Measurements from ENCODE around the gene SRP72.

The SRP72 gene

GRCh38 chr4:56467284-56468096, at the start of gene SRP72:
Gene SRP72, plus strand, starts transcription at chr4:56467617. Its CDS starts 19 bp downstream, at chr4:56467636.
- peak; percentile 25 for DNase-seq (ENCODE audit: low read depth, low spot score)
- H3K36me3 ChIP-seq (ENCODE audit: control insufficient read depth, insufficient read depth, low read length) = peaks cover 3% of the 10 kb centered on the region; the same call in 1 of the 2 replicates
- H3K9me3 ChIP-seq (ENCODE audit: control insufficient read depth, insufficient read depth, low read length) = no peaks in the 10 kb centered on the region
- H3K27ac ChIP-seq (ENCODE audit: low read length) = no peak within 1 kb of the TSS
- no peaks in the 10 kb centered on the region for H3K4me1 ChIP-seq (ENCODE audit: control insufficient read depth, insufficient read depth, low read length)
- H3K27me3 ChIP-seq (ENCODE audit: control insufficient read depth, insufficient read depth, low read length) = no peaks in the 10 kb centered on the region
- peak within 1 kb of the TSS; percentile 96 for H3K4me3 ChIP-seq (ENCODE audit: low read length)
- no CpG with 5 or more reads among the region's 62 CpGs for WGBS (ENCODE audit: insufficient coverage, insufficient read length)

- WGBS (ENCODE audit: insufficient coverage, insufficient read length) = no CpG with 5 or more reads among the region's 5 CpGs
- Histone ChIP-seq H3K27ac (ENCODE audit: low read length) (no peak overlapping the region), H3K36me3 (ENCODE audit: control insufficient read depth, insufficient read depth, low read length) (no peaks in the 10 kb centered on the region), H3K27me3 (ENCODE audit: control insufficient read depth, insufficient read depth, low read length) (no peaks in the 10 kb centered on the region), H3K9me3 (ENCODE audit: control insufficient read depth, insufficient read depth, low read length) (no peaks in the 10 kb centered on the region), H3K4me1 (ENCODE audit: control insufficient read depth, insufficient read depth, low read length) (no peaks in the 10 kb centered on the region; the same call in 1 of the 2 replicates), H3K4me3 (ENCODE audit: low read length) (no peak overlapping the region)
- DNase-seq (ENCODE audit: low read depth, low spot score) = no peak
Measured at GRCh38 chr4:56424176-56424575, 43.2 kb upstream of the SRP72 start.

GRCh38 chr4:56424697-56425514, 42.5 kb upstream of the SRP72 start:
- Histone ChIP-seq H3K4me1 (ENCODE audit: control insufficient read depth, insufficient read depth, low read length) (no peaks in the 10 kb centered on the region; the same call in 1 of the 2 replicates), H3K27ac (ENCODE audit: low read length) (no peak overlapping the region), H3K36me3 (ENCODE audit: control insufficient read depth, insufficient read depth, low read length) (no peaks in the 10 kb centered on the region), H3K4me3 (ENCODE audit: low read length) (no peak overlapping the region), H3K27me3 (ENCODE audit: control insufficient read depth, insufficient read depth, low read length) (no peaks in the 10 kb centered on the region), H3K9me3 (ENCODE audit: control insufficient read depth, insufficient read depth, low read length) (no peaks in the 10 kb centered on the region)
- no peak for DNase-seq (ENCODE audit: low read depth, low spot score)
- WGBS (ENCODE audit: insufficient coverage, insufficient read length) = no CpG with 5 or more reads among the region's 5 CpGs

GRCh38 chr4:56425518-56425917, 41.9 kb upstream of the SRP72 start:
- Histone ChIP-seq H3K4me3 (ENCODE audit: low read length) (no peak overlapping the region), H3K4me1 (ENCODE audit: control insufficient read depth, insufficient read depth, low read length) (no peaks in the 10 kb centered on the region; the same call in 1 of the 2 replicates), H3K9me3 (ENCODE audit: control insufficient read depth, insufficient read depth, low read length) (no peaks in the 10 kb centered on the region), H3K27me3 (ENCODE audit: control insufficient read depth, insufficient read depth, low read length) (no peaks in the 10 kb centered on the region), H3K36me3 (ENCODE audit: control insufficient read depth, insufficient read depth, low read length) (no peaks in the 10 kb centered on the region), H3K27ac (ENCODE audit: low read length) (no peak overlapping the region)
- no CpG with 5 or more reads among the region's 3 CpGs for WGBS (ENCODE audit: insufficient coverage, insufficient read length)
- DNase-seq (ENCODE audit: low read depth, low spot score) = no peak

- Histone ChIP-seq H3K27ac (ENCODE audit: low read length) (no peak overlapping the region), H3K36me3 (ENCODE audit: control insufficient read depth, insufficient read depth, low read length) (no peaks in the 10 kb centered on the region), H3K4me3 (ENCODE audit: low read length) (no peak overlapping the region), H3K4me1 (ENCODE audit: control insufficient read depth, insufficient read depth, low read length) (no peaks in the 10 kb centered on the region), H3K9me3 (ENCODE audit: control insufficient read depth, insufficient read depth, low read length) (no peaks in the 10 kb centered on the region), H3K27me3 (ENCODE audit: control insufficient read depth, insufficient read depth, low read length) (no peaks in the 10 kb centered on the region)
- no CpG with 5 or more reads among the region's 6 CpGs for WGBS (ENCODE audit: insufficient coverage, insufficient read length)
- no peak for DNase-seq (ENCODE audit: low read depth, low spot score)
Measured at GRCh38 chr4:56426273-56426672, 41.1 kb upstream of the SRP72 start.

- H3K27ac ChIP-seq (ENCODE audit: low read length) = no peak overlapping the region
- WGBS (ENCODE audit: insufficient coverage, insufficient read length) = no CpG with 5 or more reads among the region's 1 CpG
- H3K9me3 ChIP-seq (ENCODE audit: control insufficient read depth, insufficient read depth, low read length) = no peaks in the 10 kb centered on the region
- H3K36me3 ChIP-seq (ENCODE audit: control insufficient read depth, insufficient read depth, low read length) = no peaks in the 10 kb centered on the region
- H3K4me1 ChIP-seq (ENCODE audit: control insufficient read depth, insufficient read depth, low read length) = no peaks in the 10 kb centered on the region
- no peak overlapping the region for H3K4me3 ChIP-seq (ENCODE audit: low read length)
- H3K27me3 ChIP-seq (ENCODE audit: control insufficient read depth, insufficient read depth, low read length) = no peaks in the 10 kb centered on the region
- no peak for DNase-seq (ENCODE audit: low read depth, low spot score)
Measured at GRCh38 chr4:56427179-56427578, 40.2 kb upstream of the SRP72 start.

- Histone ChIP-seq H3K4me3 (ENCODE audit: low read length) (no peak overlapping the region), H3K9me3 (ENCODE audit: control insufficient read depth, insufficient read depth, low read length) (no peaks in the 10 kb centered on the region), H3K36me3 (ENCODE audit: control insufficient read depth, insufficient read depth, low read length) (no peaks in the 10 kb centered on the region), H3K27me3 (ENCODE audit: control insufficient read depth, insufficient read depth, low read length) (no peaks in the 10 kb centered on the region), H3K27ac (ENCODE audit: low read length) (no peak overlapping the region), H3K4me1 (ENCODE audit: control insufficient read depth, insufficient read depth, low read length) (no peaks in the 10 kb centered on the region)
- WGBS (ENCODE audit: insufficient coverage, insufficient read length) = no CpG with 5 or more reads among the region's 2 CpGs
- no peak for DNase-seq (ENCODE audit: low read depth, low spot score)
Measured at GRCh38 chr4:56430203-56430602, 37.2 kb upstream of the SRP72 start.

GRCh38 chr4:56433280-56433679, 34.1 kb upstream of the SRP72 start:
- Histone ChIP-seq H3K27me3 (ENCODE audit: control insufficient read depth, insufficient read depth, low read length) (no peaks in the 10 kb centered on the region), H3K9me3 (ENCODE audit: control insufficient read depth, insufficient read depth, low read length) (no peaks in the 10 kb centered on the region), H3K36me3 (ENCODE audit: control insufficient read depth, insufficient read depth, low read length) (no peaks in the 10 kb centered on the region), H3K4me3 (ENCODE audit: low read length) (no peak overlapping the region; the same call in 1 of the 2 replicates), H3K27ac (ENCODE audit: low read length) (no peak overlapping the region), H3K4me1 (ENCODE audit: control insufficient read depth, insufficient read depth, low read length) (no peaks in the 10 kb centered on the region)
- no peak for DNase-seq (ENCODE audit: low read depth, low spot score)

- no CpG with 5 or more reads among the region's 15 CpGs for WGBS (ENCODE audit: insufficient coverage, insufficient read length)
- no peaks in the 10 kb centered on the region for H3K27me3 ChIP-seq (ENCODE audit: control insufficient read depth, insufficient read depth, low read length)
- DNase-seq (ENCODE audit: low read depth, low spot score) = no peak
Measured at GRCh38 chr4:56434599-56435139, 32.7 kb upstream of the SRP72 start.

GRCh38 chr4:56435140-56435926, 32.1 kb upstream of the SRP72 start, which contains the start of gene PPAT:
Gene PPAT, minus strand, starts transcription at chr4:56435615. Its CDS starts 138 bp downstream, at chr4:56435477.
- DNase-seq (ENCODE audit: low read depth, low spot score) = peak; percentile 89
- no peaks in the 10 kb centered on the region for H3K4me1 ChIP-seq (ENCODE audit: control insufficient read depth, insufficient read depth, low read length)
- WGBS (ENCODE audit: insufficient coverage, insufficient read length) = no CpG with 5 or more reads among the region's 61 CpGs
- no peaks in the 10 kb centered on the region for H3K9me3 ChIP-seq (ENCODE audit: control insufficient read depth, insufficient read depth, low read length)
- H3K27me3 ChIP-seq (ENCODE audit: control insufficient read depth, insufficient read depth, low read length) = no peaks in the 10 kb centered on the region
- H3K4me3 ChIP-seq (ENCODE audit: low read length) = peak within 1 kb of the TSS; percentile 100
- no peaks in the 10 kb centered on the region for H3K36me3 ChIP-seq (ENCODE audit: control insufficient read depth, insufficient read depth, low read length)
- no peak within 1 kb of the TSS for H3K27ac ChIP-seq (ENCODE audit: low read length)

More at GRCh38 chr4:56434599-56435139, 32.7 kb upstream of the SRP72 start:
- no peaks in the 10 kb centered on the region for H3K36me3 ChIP-seq (ENCODE audit: control insufficient read depth, insufficient read depth, low read length)
- no peak overlapping the region for H3K27ac ChIP-seq (ENCODE audit: low read length)
- no peaks in the 10 kb centered on the region for H3K9me3 ChIP-seq (ENCODE audit: control insufficient read depth, insufficient read depth, low read length)
- no peaks in the 10 kb centered on the region for H3K4me1 ChIP-seq (ENCODE audit: control insufficient read depth, insufficient read depth, low read length)
- H3K4me3 ChIP-seq (ENCODE audit: low read length) = peak overlapping the region; percentile 100

Measured in iPS DF 6.9 (cell line).